ENCODE data around the gene ZFP69B. TPM values are rescaled to one million over a fixed set of nuclear protein-coding genes. Genes with fewer than 3 reads are reported as not detected.

ZFP69B gene
- total and polyA plus RNA-seq, 8 donors: 2.3 to 7.3 (median 6.1) TPM

DNA sequence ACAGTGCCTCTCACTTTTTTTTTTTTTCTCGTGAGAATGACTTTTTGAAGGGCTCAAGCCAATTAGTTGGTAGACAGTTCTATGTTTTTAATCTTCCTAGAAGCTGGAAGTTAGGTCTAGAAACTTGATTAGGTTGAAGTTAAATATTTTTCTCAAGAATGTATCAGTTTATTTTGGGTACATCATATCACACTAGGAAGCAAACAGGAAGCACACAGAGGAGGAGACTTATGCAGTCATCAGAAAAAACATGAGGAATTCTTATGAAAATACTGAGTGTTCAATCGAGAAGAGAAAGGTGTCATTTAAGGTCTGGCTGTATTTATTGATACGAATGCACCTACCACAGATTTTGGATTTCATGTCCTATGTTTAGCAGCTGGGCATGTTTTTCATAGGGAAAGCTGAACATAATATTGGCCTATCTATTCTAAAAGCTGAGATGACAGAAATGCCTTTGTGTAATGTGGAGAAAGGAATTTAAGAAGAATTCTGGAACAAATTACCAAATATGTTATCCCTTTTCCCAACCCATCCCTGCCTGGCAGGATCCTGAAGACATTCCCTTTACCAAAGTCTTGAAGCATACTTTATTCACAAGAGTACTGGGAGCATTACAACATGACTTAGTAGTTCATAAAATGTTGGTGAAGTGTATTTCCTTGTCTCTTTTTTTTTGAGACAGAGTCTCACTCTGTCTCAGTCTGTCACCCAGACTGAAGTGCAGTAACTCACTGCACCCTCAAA is 17.5 kb upstream of the ZFP69B start:
- Histone ChIP-seq H3K9me3 (no peaks in the 10 kb centered on the region), H3K27ac (no peak overlapping the region), H3K4me1 (no peaks in the 10 kb centered on the region), H3K4me3 (no peak overlapping the region), H3K36me3 (no peaks in the 10 kb centered on the region), H3K27me3 (no peaks in the 10 kb centered on the region)
- TF ChIP-seq, protein P1, sequence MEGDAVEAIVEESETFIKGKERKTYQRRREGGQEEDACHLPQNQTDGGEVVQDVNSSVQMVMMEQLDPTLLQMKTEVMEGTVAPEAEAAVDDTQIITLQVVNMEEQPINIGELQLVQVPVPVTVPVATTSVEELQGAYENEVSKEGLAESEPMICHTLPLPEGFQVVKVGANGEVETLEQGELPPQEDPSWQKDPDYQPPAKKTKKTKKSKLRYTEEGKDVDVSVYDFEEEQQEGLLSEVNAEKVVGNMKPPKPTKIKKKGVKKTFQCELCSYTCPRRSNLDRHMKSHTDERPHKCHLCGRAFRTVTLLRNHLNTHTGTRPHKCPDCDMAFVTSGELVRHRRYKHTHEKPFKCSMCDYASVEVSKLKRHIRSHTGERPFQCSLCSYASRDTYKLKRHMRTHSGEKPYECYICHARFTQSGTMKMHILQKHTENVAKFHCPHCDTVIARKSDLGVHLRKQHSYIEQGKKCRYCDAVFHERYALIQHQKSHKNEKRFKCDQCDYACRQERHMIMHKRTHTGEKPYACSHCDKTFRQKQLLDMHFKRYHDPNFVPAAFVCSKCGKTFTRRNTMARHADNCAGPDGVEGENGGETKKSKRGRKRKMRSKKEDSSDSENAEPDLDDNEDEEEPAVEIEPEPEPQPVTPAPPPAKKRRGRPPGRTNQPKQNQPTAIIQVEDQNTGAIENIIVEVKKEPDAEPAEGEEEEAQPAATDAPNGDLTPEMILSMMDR (IDR thresholded peaks at IDR 0.05): no peak
- DNase-seq (no peak), ATAC-seq (no peak)
- intact Hi-C loops (cut with DNase I): no loop called here

DNA sequence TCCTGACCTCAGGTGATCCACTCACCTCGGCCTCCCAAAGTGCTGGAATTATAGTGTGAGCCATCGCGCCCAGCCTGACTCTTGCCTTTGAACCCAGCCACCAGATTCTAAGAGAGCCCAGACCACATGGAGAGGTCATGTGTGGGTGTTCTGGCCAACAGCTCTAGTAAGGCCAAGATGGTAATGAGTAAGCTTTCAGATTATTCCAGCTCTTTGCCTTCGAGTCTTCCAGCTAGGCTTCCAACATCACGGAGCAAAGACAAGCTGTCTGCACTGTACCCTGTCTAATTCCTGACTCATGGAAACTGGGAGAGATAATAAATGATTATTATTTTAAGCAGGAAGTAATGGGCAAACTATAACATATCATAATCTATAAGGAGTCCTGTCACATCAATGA is 14.8 kb upstream of the ZFP69B start:
- no peak for DNase-seq
- Histone ChIP-seq H3K36me3 (no peaks in the 10 kb centered on the region), H3K27ac (no peak overlapping the region), H3K4me3 (no peak overlapping the region), H3K4me1 (no peaks in the 10 kb centered on the region), H3K9me3 (no peaks in the 10 kb centered on the region), H3K27me3 (no peaks in the 10 kb centered on the region)
- intact Hi-C loops (cut with DNase I): no loop called here
- TF ChIP-seq, protein P1 (IDR thresholded peaks at IDR 0.05): no peak
- ATAC-seq: peak; percentile 50

DNA sequence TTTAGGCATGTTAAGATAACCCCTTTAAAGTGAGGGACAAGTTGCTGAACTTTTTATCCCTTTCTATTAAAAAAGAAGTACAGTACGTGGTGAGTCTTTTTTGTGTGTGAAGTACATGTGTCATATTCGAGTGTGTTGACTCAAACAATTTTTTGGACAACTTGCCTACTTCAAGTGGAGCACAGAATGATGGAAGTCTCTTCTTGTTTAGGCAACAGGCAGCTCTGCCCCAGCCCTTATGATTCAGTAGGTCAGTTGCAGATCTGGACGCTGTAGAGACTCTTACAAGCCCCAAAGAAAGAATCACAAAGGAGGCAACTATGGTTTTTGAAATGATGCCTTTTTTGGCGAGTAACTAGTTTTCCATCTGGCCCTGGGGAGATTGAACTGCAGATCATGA is 14.4 kb upstream of the ZFP69B start:
- intact Hi-C loops (cut with DNase I): no loop called here
- ATAC-seq (peak; percentile 47), DNase-seq (no peak)
- H3K9me3 ChIP-seq: no peaks in the 10 kb centered on the region
- H3K4me3 ChIP-seq: no peak overlapping the region
- no peaks in the 10 kb centered on the region for H3K4me1 ChIP-seq
- no peaks in the 10 kb centered on the region for H3K36me3 ChIP-seq
- TF ChIP-seq, protein P1 (IDR thresholded peaks at IDR 0.05): no peak
- no peaks in the 10 kb centered on the region for H3K27me3 ChIP-seq
- H3K27ac ChIP-seq: no peak overlapping the region

DNA sequence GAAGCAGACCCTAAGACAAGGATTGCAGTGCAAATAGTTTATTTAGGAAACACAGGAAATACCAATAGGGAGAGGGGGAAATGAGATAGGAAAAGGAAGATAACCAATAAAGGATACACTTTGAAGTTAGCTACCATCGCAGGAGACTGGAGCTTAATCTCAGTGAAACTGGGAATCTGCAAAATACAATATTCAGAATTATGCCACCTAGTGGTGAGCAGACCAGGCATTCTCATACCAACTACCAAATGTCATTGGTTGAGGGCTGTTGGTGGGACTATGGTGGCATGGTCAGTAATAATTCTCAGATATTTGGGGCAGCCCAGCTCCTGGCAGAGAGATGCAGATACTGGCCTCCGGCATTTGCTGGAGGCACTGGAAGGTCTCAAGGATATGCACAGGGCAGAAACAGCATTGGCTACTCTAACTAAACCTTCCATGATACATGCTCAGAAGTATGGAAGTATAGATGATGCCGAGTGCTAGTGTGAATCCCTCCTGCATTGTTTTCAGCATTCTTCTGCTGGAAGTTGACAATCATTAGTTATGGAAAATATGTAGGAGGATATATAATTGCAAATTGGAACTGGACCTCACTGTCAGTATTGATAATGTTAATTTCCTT is 11.8 kb upstream of the ZFP69B start:
- no peaks in the 10 kb centered on the region for H3K27me3 ChIP-seq

DNA sequence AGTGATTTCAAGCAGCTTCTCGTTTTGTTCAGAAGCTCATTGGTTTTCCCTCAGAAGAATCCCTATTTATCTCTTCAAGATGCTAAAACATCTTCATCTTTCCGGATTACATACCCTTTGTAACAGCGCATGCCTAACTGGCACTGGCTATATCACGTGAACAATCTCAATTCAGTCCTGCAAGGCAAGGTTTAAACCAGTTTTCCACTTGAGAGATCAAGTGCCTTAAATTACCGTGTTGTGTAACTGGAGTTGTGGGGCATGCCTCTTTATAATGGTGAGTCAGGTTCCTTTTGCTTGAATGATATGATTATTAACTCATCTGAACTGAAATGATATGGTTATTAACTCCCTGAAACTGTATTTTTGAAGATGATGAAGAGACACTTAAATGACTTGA is 11.0 kb upstream of the ZFP69B start:
- peak in 1 of 4 donors; percentile 39 for DNase-seq
- Histone ChIP-seq H3K27ac (no peak overlapping the region), H3K27me3 (no peaks in the 10 kb centered on the region), H3K4me1 (no peaks in the 10 kb centered on the region), H3K4me3 (no peak overlapping the region), H3K36me3 (no peaks in the 10 kb centered on the region), H3K9me3 (no peaks in the 10 kb centered on the region)
- ATAC-seq: peak; percentile 68
- intact Hi-C loops (cut with DNase I): no loop called here
- TF ChIP-seq, protein P1 (IDR thresholded peaks at IDR 0.05): no peak

More for the DNA sequence above, 11.8 kb upstream of the ZFP69B start:
- Histone ChIP-seq H3K4me3 (no peak overlapping the region), H3K36me3 (no peaks in the 10 kb centered on the region), H3K4me1 (no peaks in the 10 kb centered on the region), H3K27ac (no peak overlapping the region), H3K9me3 (no peaks in the 10 kb centered on the region)
- ATAC-seq: peak; percentile 45
- TF ChIP-seq, protein P1 (IDR thresholded peaks at IDR 0.05): peak; percentile 48 to 51
- intact Hi-C loops (cut with DNase I): no loop called here
- no peak for DNase-seq

Data from left lung (tissue), 10 donors.